ENCODE measurements around the gene MVB12B. TPM values are rescaled to one million over a fixed set of nuclear protein-coding genes. Genes with fewer than 3 reads are reported as not detected.

The MVB12B gene
- total RNA-seq, 1 donor from 2014 or later, result 0.26 TPM

- Histone ChIP-seq H3K36me3 (ENCODE audit: control insufficient read depth, insufficient read depth, low read length) (no peaks in the 10 kb centered on the region), H3K27me3 (ENCODE audit: control insufficient read depth, insufficient read depth, low read length) (no peaks in the 10 kb centered on the region), H3K4me3 (ENCODE audit: low read depth, low read length) (no peak overlapping the region)
- no peak for TF ChIP-seq CTCF (IDR thresholded peaks at IDR 0.05; ENCODE audit: insufficient read depth, low read length, severe bottlenecking)
- FAIRE-seq (no peak), DNase-seq (ENCODE audit: low read depth) (no peak)
Measured at GRCh38 chr9:126543490-126543889, 216.9 kb downstream of the MVB12B start.

- TF ChIP-seq CTCF (IDR thresholded peaks at IDR 0.05; ENCODE audit: insufficient read depth, low read length, severe bottlenecking), result no peak
- no peak for DNase-seq (ENCODE audit: low read depth)
- H3K4me3 ChIP-seq (ENCODE audit: low read depth, low read length), result no peak overlapping the region
- FAIRE-seq, result no peak
- H3K27me3 ChIP-seq (ENCODE audit: control insufficient read depth, insufficient read depth, low read length), result peaks cover 4% of the 10 kb centered on the region
- H3K36me3 ChIP-seq (ENCODE audit: control insufficient read depth, insufficient read depth, low read length), result no peaks in the 10 kb centered on the region
Measured at GRCh38 chr9:126545106-126545505, 218.5 kb downstream of the MVB12B start.

GRCh38 chr9:126546036-126546435, 219.4 kb downstream of the MVB12B start:
- no peaks in the 10 kb centered on the region for H3K36me3 ChIP-seq (ENCODE audit: control insufficient read depth, insufficient read depth, low read length)
- H3K27me3 ChIP-seq (ENCODE audit: control insufficient read depth, insufficient read depth, low read length), result peaks cover 4% of the 10 kb centered on the region
- no peak for FAIRE-seq
- no peak for TF ChIP-seq CTCF (IDR thresholded peaks at IDR 0.05; ENCODE audit: insufficient read depth, low read length, severe bottlenecking)
- no peak for DNase-seq (ENCODE audit: low read depth)
- H3K4me3 ChIP-seq (ENCODE audit: low read depth, low read length), result no peak overlapping the region

- DNase-seq (ENCODE audit: low read depth) (no peak), FAIRE-seq (no peak)
- Histone ChIP-seq H3K27me3 (ENCODE audit: control insufficient read depth, insufficient read depth, low read length) (peaks cover 4% of the 10 kb centered on the region), H3K4me3 (ENCODE audit: low read depth, low read length) (no peak overlapping the region), H3K36me3 (ENCODE audit: control insufficient read depth, insufficient read depth, low read length) (no peaks in the 10 kb centered on the region)
- TF ChIP-seq CTCF (IDR thresholded peaks at IDR 0.05; ENCODE audit: insufficient read depth, low read length, severe bottlenecking), result no peak
Measured at GRCh38 chr9:126548312-126548711, 221.7 kb downstream of the MVB12B start.

- no peak for TF ChIP-seq CTCF (IDR thresholded peaks at IDR 0.05; ENCODE audit: insufficient read depth, low read length, severe bottlenecking)
- FAIRE-seq (no peak), DNase-seq (ENCODE audit: low read depth) (no peak)
- Histone ChIP-seq H3K27me3 (ENCODE audit: control insufficient read depth, insufficient read depth, low read length) (peaks cover 4% of the 10 kb centered on the region), H3K4me3 (ENCODE audit: low read depth, low read length) (no peak overlapping the region), H3K36me3 (ENCODE audit: control insufficient read depth, insufficient read depth, low read length) (no peaks in the 10 kb centered on the region)
Measured at GRCh38 chr9:126549246-126550006, 222.8 kb downstream of the MVB12B start.

- TF ChIP-seq CTCF (IDR thresholded peaks at IDR 0.05; ENCODE audit: insufficient read depth, low read length, severe bottlenecking), result no peak
- DNase-seq (ENCODE audit: low read depth) (no peak), FAIRE-seq (no peak)
- Histone ChIP-seq H3K4me3 (ENCODE audit: low read depth, low read length) (no peak overlapping the region), H3K27me3 (ENCODE audit: control insufficient read depth, insufficient read depth, low read length) (peaks cover 4% of the 10 kb centered on the region), H3K36me3 (ENCODE audit: control insufficient read depth, insufficient read depth, low read length) (no peaks in the 10 kb centered on the region)
Measured at GRCh38 chr9:126550891-126551351, 224.3 kb downstream of the MVB12B start.

Data from bronchial epithelial cell (primary cell).